PC-9 (cell line): Measurements from ENCODE around the gene CDK5R1. TPM values are rescaled to one million over a fixed set of nuclear protein-coding genes. Genes with fewer than 3 reads are reported as not detected.
A peak's percentile ranks its signal among the peaks of the same experiment; 100 is the strongest.

Source experiments
- BruUV-seq: library from RNA; stranded (reverse); fragments of 400-500 nt; replicated peaks from 2 replicates; lab custom pipeline; 2021; lab: Mats Ljungman, UMichigan
- CTCF ChIA-PET: fragments of 300-600 bp; sonication (Branson Sonifier 250); formaldehyde crosslinking; loops from one replicate; lab custom pipeline; 2022; ENCODE audit warnings: antibody characterized with exemption; lab: Charles Lee
- POLR2A ChIA-PET: fragments of 300-600 bp; sonication (Branson Sonifier 250); formaldehyde crosslinking; loops from one replicate; lab custom pipeline; 2022; ENCODE audit warnings: antibody characterized with exemption; ENCODE audit not compliant: unreplicated experiment; lab: Charles Lee
- DNase-seq, 2 experiments: peaks; one replicate each; pipeline versions ENCODE4 v3.0.0 to v3.0.0-alpha.2; 2015 to 2022; ENCODE audit warnings: mixed read lengths in 1 of 2
- H2AFZ ChIP-seq: fragments of 200-600 bp; sonication (generic); 2 replicates; pipeline ENCODE4 v1.8.1; 2017; ENCODE audit warnings: antibody characterized with exemption
- H3F3A ChIP-seq: fragments of 200-600 bp; sonication (generic); 2 replicates; pipeline ENCODE4 v1.8.1; 2017; ENCODE audit warnings: antibody characterized with exemption, mild to moderate bottlenecking, low read depth; ENCODE audit not compliant: insufficient read depth
- H3K27ac ChIP-seq: fragments of 200-600 bp; sonication (generic); 2 replicates; pipeline ENCODE4 v1.6.1; 2016; ENCODE audit warnings: mixed run types
- H3K27me3 ChIP-seq: fragments of 200-600 bp; sonication (generic); 2 replicates; pipeline ENCODE4 v1.6.1; 2016; ENCODE audit warnings: low read depth, mixed run types; ENCODE audit not compliant: insufficient read depth
- H3K36me3 ChIP-seq: fragments of 200-600 bp; sonication (generic); 2 replicates; pipeline ENCODE4 v1.6.1; 2016; ENCODE audit warnings: low read depth, mixed run types
- H3K4me1 ChIP-seq: fragments of 200-600 bp; sonication (generic); replicated peaks from 2 replicates; pipeline ENCODE4 v1.6.1; 2016; ENCODE audit warnings: mixed run types; ENCODE audit not compliant: insufficient read depth
- H3K4me2 ChIP-seq: fragments of 200-600 bp; sonication (generic); 2 replicates; pipeline ENCODE4 v1.6.1; 2017; ENCODE audit warnings: mixed run types
- H3K4me3 ChIP-seq: fragments of 200-600 bp; sonication (generic); 2 replicates; pipeline ENCODE4 v1.6.1; 2016; ENCODE audit warnings: mixed run types
- H3K79me2 ChIP-seq: fragments of 200-600 bp; sonication (generic); 2 replicates; pipeline ENCODE4 v1.6.1; 2017; ENCODE audit warnings: low read depth, mixed run types
- H3K9me2 ChIP-seq: fragments of 200-600 bp; sonication (generic); 2 replicates; pipeline ENCODE4 v1.8.1; 2017; ENCODE audit warnings: mild to moderate bottlenecking; ENCODE audit not compliant: insufficient read depth
- H3K9me3 ChIP-seq: fragments of 200-600 bp; sonication (generic); 2 replicates; pipeline ENCODE4 v1.8.1; 2016; ENCODE audit warnings: low read depth; ENCODE audit not compliant: insufficient read depth
- H4K20me1 ChIP-seq: fragments of 200-600 bp; sonication (generic); 2 replicates; pipeline ENCODE4 v1.8.1; 2017; ENCODE audit not compliant: insufficient read depth
- CTCF ChIP-seq: fragments of 200-600 bp; sonication (generic); conservative IDR thresholded peaks from 2 replicates; pipeline ENCODE4 v1.6.1; 2017; ENCODE audit warnings: mixed run types, antibody characterized with exemption, mild to moderate bottlenecking, moderate library complexity
- EZH2 ChIP-seq: fragments of 200-600 bp; sonication (generic); IDR thresholded peaks from 2 replicates; pipeline ENCODE4 v1.8.0; 2017; ENCODE audit warnings: antibody characterized with exemption, low read depth
- intact Hi-C: fragments of 100-400 bp; cut with micrococcal nuclease; formaldehyde crosslinking; loops from one replicate; pipeline ENCODE4 v1.10.0; 2022; ENCODE audit not compliant: unreplicated experiment
- total RNA-seq: library from RNA; stranded (reverse); gene quantifications from 2 replicates; pipeline ENCODE4 v1.2.3, GENCODE V29; 2021

CDK5R1 gene
- total RNA-seq, 1 experiment from 2014 or later: 2.1 TPM

GRCh38 chr17:32461498-32461852, 25.3 kb upstream of the CDK5R1 start:
- no peak for DNase-seq
- CTCF ChIA-PET: interaction anchor here (0.7 to 1.3 kb wide), 5 partner anchors 10 to 294 kb away, joined by 3 to 6 read pairs (median 3); partner anchors contain the start of gene PSMD11
- Histone ChIP-seq H2AFZ (no peak overlapping the region), H3K36me3 (peaks cover 43% of the 10 kb centered on the region), H3K9me2 (no peaks in the 10 kb centered on the region), H3K79me2 (peaks cover 52% of the 10 kb centered on the region), H4K20me1 (peaks cover 57% of the 10 kb centered on the region), H3K4me3 (no peak overlapping the region), H3F3A (peaks cover 30% of the 10 kb centered on the region; the same call in 1 of the 2 replicates), H3K4me2 (no peak overlapping the region), H3K4me1 (no peaks in the 10 kb centered on the region), H3K27ac (no peak overlapping the region), H3K9me3 (no peaks in the 10 kb centered on the region), H3K27me3 (no peaks in the 10 kb centered on the region)
- POLR2A ChIA-PET: no interaction called here
- BruUV-seq: no TSS peak
- no peak for TF ChIP-seq EZH2
- TF ChIP-seq CTCF: no peak
- intact Hi-C loops: loop anchor here (1.0 to 5.0 kb wide), 3 partner anchors 148 to 1291 kb away; no protein-coding TSS in a partner anchor

- no peak overlapping the region for H3K4me3 ChIP-seq
- ChIA-PET POLR2A (no interaction called here), CTCF (interaction anchor here (0.7 to 1.3 kb wide), 5 partner anchors 10 to 293 kb away, joined by 3 to 6 read pairs (median 3); partner anchors contain the start of gene PSMD11)
- no peak overlapping the region for H3K4me2 ChIP-seq
- H2AFZ ChIP-seq: no peak overlapping the region
- H3K9me3 ChIP-seq: no peaks in the 10 kb centered on the region
- H3F3A ChIP-seq: peaks cover 30% of the 10 kb centered on the region; the same call in 1 of the 2 replicates
- H3K27ac ChIP-seq: no peak overlapping the region
- intact Hi-C loops: loop anchor here (1.0 to 5.0 kb wide), 3 partner anchors 147 to 1290 kb away; no protein-coding TSS in a partner anchor
- H3K9me2 ChIP-seq: no peaks in the 10 kb centered on the region
- H3K79me2 ChIP-seq: peaks cover 46% of the 10 kb centered on the region
- BruUV-seq: no TSS peak
- no peaks in the 10 kb centered on the region for H3K27me3 ChIP-seq
- DNase-seq: peak in 1 of 2 experiments; percentile 41
- peaks cover 52% of the 10 kb centered on the region for H4K20me1 ChIP-seq
- H3K36me3 ChIP-seq: peaks cover 48% of the 10 kb centered on the region
- H3K4me1 ChIP-seq: no peaks in the 10 kb centered on the region
- TF ChIP-seq CTCF (peak; percentile 65), EZH2 (no peak)
Observed at GRCh38 chr17:32461853-32462617, 24.8 kb upstream of the CDK5R1 start.

GRCh38 chr17:32463304-32463703, 23.5 kb upstream of the CDK5R1 start:
- no peaks in the 10 kb centered on the region for H3K4me1 ChIP-seq
- no peaks in the 10 kb centered on the region for H3K9me3 ChIP-seq
- no peak overlapping the region for H3K4me2 ChIP-seq
- peaks cover 46% of the 10 kb centered on the region for H4K20me1 ChIP-seq
- BruUV-seq: no TSS peak
- no peak overlapping the region for H3K27ac ChIP-seq
- no peak for DNase-seq
- no peak for TF ChIP-seq EZH2
- no peak for TF ChIP-seq CTCF
- no peaks in the 10 kb centered on the region for H3K9me2 ChIP-seq
- H3F3A ChIP-seq: peaks cover 25% of the 10 kb centered on the region; the same call in 1 of the 2 replicates
- H3K79me2 ChIP-seq: peaks cover 43% of the 10 kb centered on the region
- peaks cover 45% of the 10 kb centered on the region for H3K36me3 ChIP-seq
- H3K27me3 ChIP-seq: no peaks in the 10 kb centered on the region
- H3K4me3 ChIP-seq: no peak overlapping the region
- CTCF ChIA-PET: interaction anchor here (0.6 kb wide), 1 partner anchor 455 kb away, joined by 3 read pairs; no protein-coding TSS in a partner anchor
- H2AFZ ChIP-seq: no peak overlapping the region
- POLR2A ChIA-PET: interaction anchor here (0.6 kb wide), 1 partner anchor 1081 kb away, joined by 5 read pairs; no protein-coding TSS in a partner anchor
- intact Hi-C loops: loop anchor here (5.0 kb wide), 1 partner anchor 1289 kb away; no protein-coding TSS in a partner anchor
